ENCODE results near the gene HOXC6. TPM values are rescaled to one million over a fixed set of nuclear protein-coding genes. Genes with fewer than 3 reads are reported as not detected.
A peak's percentile ranks its signal among the peaks of the same experiment; 100 is the strongest.

HOXC6 gene
- total and polyA plus RNA-seq, 10 of the 15 experiments (the other 5 are each of a cell fraction or from before 2014, with no cell fraction given): 0.02 to 0.55 (median 0.45) TPM; not detected in 4

DNA sequence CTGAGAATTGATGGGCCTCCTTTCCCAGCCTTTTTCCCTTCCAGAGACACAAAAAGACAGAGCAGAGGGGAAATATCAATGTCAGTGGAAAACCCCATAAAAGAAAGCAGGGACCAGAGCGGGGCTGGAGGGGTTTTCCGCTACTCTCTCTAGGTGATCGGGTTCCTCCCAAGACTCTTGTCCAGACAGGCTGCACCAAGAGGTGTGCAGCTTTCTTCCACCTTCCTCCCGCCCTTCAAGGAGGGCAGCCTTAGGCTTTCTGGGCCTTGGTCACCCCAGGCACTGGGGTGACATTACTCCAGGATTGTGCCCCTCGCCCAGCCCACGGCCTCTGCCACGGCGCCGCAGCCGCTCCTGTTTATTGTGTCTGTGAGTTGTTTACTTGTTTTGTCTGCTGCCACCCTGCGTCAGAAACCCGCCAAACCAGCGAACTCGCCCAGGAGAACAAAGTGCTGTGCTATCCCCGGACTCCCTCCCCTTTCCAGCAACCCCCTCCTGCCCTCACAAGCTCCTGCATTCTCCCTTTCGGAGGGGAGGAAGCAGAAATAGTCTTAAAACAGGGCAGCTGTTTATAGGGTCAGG is 6.7 kb upstream of the HOXC6 start:
- Histone ChIP-seq H3K4me3 (no peak overlapping the region), H4K20me1 (ENCODE audit: control insufficient read depth, insufficient read depth) (no peaks in the 10 kb centered on the region), H3K27ac (ENCODE audit: control insufficient read depth, insufficient read depth) (no peak overlapping the region), H2AFZ (ENCODE audit: control insufficient read depth, low read depth, low read length) (peak overlapping the region; percentile 75), H3K4me1 (ENCODE audit: control insufficient read depth, insufficient read depth, low read length) (peaks cover 27% of the 10 kb centered on the region), H3K27me3 (replicated peaks in 1 of 2; ENCODE audit: control insufficient read depth in 2 of 2, insufficient read depth in 2 of 2, low read length in 1 of 2) (peaks cover 0 to 5% of the 10 kb centered on the region in 2 experiments; a peak in 2 of 4 replicates), H3K9ac (ENCODE audit: control insufficient read depth, insufficient read depth, low read length) (peak overlapping the region; percentile 31; the same call in 1 of the 2 replicates), H3K4me2 (ENCODE audit: control insufficient read depth, insufficient read depth) (peak overlapping the region; percentile 71), H3K9me3 (replicated peaks; ENCODE audit: control insufficient read depth, insufficient read depth, low read length) (no peaks in the 10 kb centered on the region), H3K79me2 (ENCODE audit: control insufficient read depth, insufficient read depth, low read length) (no peaks in the 10 kb centered on the region), H3K36me3 (ENCODE audit: control insufficient read depth in 2 of 2, insufficient read depth in 2 of 2, low read length in 1 of 2) (no peaks in the 10 kb centered on the region)
- DNase-seq (ENCODE audit: low read depth, low spot score): no peak
- SMC1A ChIA-PET (ENCODE audit: uncharacterized antibody, unreplicated experiment): interaction anchor here (1.0 to 2.9 kb wide), 4 partner anchors 11 to 186 kb away, joined by 3 to 9 read pairs (median 5); partner anchors contain the start of genes HOXC4 and HOXC5
- RAD21 ChIA-PET (ENCODE audit: unreplicated experiment): interaction anchor here (0.8 to 1.6 kb wide), 3 partner anchors 11 to 169 kb away, joined by 3 to 10 read pairs (median 3); partner anchors contain the start of gene HOXC5
- CTCF ChIA-PET: interaction anchor here (0.5 to 13.4 kb wide), 8 partner anchors 10 to 841 kb away, joined by 3 to 343 read pairs (median 4); partner anchors contain the start of genes HOXC5, HOXC8, SMUG1 and ZNF740
- WGBS (ENCODE audit: insufficient coverage, insufficient replicate concordance, low lambda C conversion rate, missing lambda C conversion rate): 6% methylated on average over 16 of the region's 16 CpGs
- TF ChIP-seq SMC3 (IDR thresholded peaks at IDR 0.05; ENCODE audit: borderline replicate concordance, low read length) (peak; percentile 36; the same call in 1 of the 2 replicates), PKNOX1 (IDR thresholded peaks at IDR 0.05) (0 out of 2 replicates have a peak, but pooled peaks have one; percentile 15), MYC (IDR thresholded peaks at IDR 0.05; ENCODE audit: insufficient read depth, insufficient read length, insufficient replicate concordance, low read length, severe bottlenecking) (no peak), IKZF1 (conservative IDR thresholded peaks at IDR 0.05) (peak; percentile 37; the same call in 1 of the 2 replicates), SPI1 (IDR thresholded peaks at IDR 0.05; ENCODE audit: borderline replicate concordance, insufficient read depth, low read depth, low read length) (0 out of 2 replicates have a peak, but pooled peaks have one; percentile 1), RELA (IDR thresholded peaks at IDR 0.05; ENCODE audit: borderline replicate concordance, partially characterized antibody) (peak; percentile 23), RELB (IDR thresholded peaks at IDR 0.05; ENCODE audit: low read depth) (peak; percentile 52; the same call in 1 of the 2 replicates), NFYA (IDR thresholded peaks at IDR 0.05; ENCODE audit: borderline replicate concordance, low read depth, low read length) (no peak)
- TF ChIP-seq, protein P1, sequence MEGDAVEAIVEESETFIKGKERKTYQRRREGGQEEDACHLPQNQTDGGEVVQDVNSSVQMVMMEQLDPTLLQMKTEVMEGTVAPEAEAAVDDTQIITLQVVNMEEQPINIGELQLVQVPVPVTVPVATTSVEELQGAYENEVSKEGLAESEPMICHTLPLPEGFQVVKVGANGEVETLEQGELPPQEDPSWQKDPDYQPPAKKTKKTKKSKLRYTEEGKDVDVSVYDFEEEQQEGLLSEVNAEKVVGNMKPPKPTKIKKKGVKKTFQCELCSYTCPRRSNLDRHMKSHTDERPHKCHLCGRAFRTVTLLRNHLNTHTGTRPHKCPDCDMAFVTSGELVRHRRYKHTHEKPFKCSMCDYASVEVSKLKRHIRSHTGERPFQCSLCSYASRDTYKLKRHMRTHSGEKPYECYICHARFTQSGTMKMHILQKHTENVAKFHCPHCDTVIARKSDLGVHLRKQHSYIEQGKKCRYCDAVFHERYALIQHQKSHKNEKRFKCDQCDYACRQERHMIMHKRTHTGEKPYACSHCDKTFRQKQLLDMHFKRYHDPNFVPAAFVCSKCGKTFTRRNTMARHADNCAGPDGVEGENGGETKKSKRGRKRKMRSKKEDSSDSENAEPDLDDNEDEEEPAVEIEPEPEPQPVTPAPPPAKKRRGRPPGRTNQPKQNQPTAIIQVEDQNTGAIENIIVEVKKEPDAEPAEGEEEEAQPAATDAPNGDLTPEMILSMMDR (IDR thresholded peaks at IDR 0.05 in 2 of 3, conservative IDR thresholded peaks at IDR 0.05 in 1 of 3; ENCODE audit: control insufficient read depth in 2 of 3, extremely low read depth in 1 of 3, insufficient read depth in 1 of 3, low read depth in 3 of 3, low read length in 3 of 3): peak; percentile 25 to 46 (median 42); a peak in 4 of 6 replicates
- ATAC-seq: peak; percentile 28
- no peak for FAIRE-seq
- no TSS peak for BruUV-seq (replicated peaks)
- POLR2A ChIA-PET: interaction anchor here (0.6 to 1.2 kb wide), 2 partner anchors 11 to 14 kb away, joined by 3 read pairs; partner anchors contain the start of gene HOXC5
- in situ Hi-C loops (cut with MboI): loop anchor here (10.0 kb wide), 2 partner anchors 173 to 343 kb away; partner anchors contain the start of gene GPR84
- intact Hi-C loops (cut with micrococcal nuclease; ENCODE audit: unreplicated experiment): loop anchor here (1.0 kb wide), 1 partner anchor 15 kb away; no protein-coding TSS in a partner anchor

Data from GM12878 (cell line).